Mesodermal cell (in vitro differentiated cells): ENCODE data around the gene PMCH. TPM values are rescaled to one million over a fixed set of nuclear protein-coding genes. Genes with fewer than 3 reads are reported as not detected.
"Not testable (repeated sequence)": the region's sequence is repeated elsewhere in the genome, so short reads cannot be mapped to it uniquely, and the experiment has no call there.

ENCODE experiments used
- H3K27ac ChIP-seq: 2 replicates; pipeline ENCODE4 v1.7.0; 2013; ENCODE audit warnings: mild to moderate bottlenecking, low read depth, low read length, moderate library complexity; ENCODE audit not compliant: severe bottlenecking
- H3K36me3 ChIP-seq: 2 replicates; pipeline ENCODE4 v1.7.1; 2013; ENCODE audit warnings: mild to moderate bottlenecking, low read length, moderate library complexity; ENCODE audit not compliant: control insufficient read depth, insufficient read depth
- H3K4me1 ChIP-seq: one replicate; pipeline ENCODE4 v1.7.1; 2013; ENCODE audit warnings: mild to moderate bottlenecking, low read length; ENCODE audit not compliant: insufficient read depth, control insufficient read depth, poor library complexity, severe bottlenecking
- H3K4me3 ChIP-seq: 2 replicates; pipeline ENCODE4 v1.7.0; 2013; ENCODE audit warnings: low read length, control low read depth, mild to moderate bottlenecking; ENCODE audit not compliant: insufficient read depth, poor library complexity, severe bottlenecking; ENCODE audit errors: extremely low read depth
- H3K9me3 ChIP-seq: 2 replicates; pipeline ENCODE4 v1.7.1; 2013; ENCODE audit warnings: mild to moderate bottlenecking, low read length, moderate library complexity; ENCODE audit not compliant: control insufficient read depth
- WGBS, 2 experiments: methylation state at CpG; one replicate each; pipeline ENCODE4 v1.1.5; 2013; ENCODE audit warnings: missing lambda C conversion rate in 2 of 2; ENCODE audit not compliant: insufficient coverage in 2 of 2; 5-methylcytosine and 5-hydroxymethylcytosine counted together
- polyA plus RNA-seq, 2 experiments: library from polyadenylated mRNA; stranded (reverse); fragments of 50-300 nt; gene quantifications; one replicate each; pipeline ENCODE4 v1.2.3, GENCODE V29; 2013

PMCH gene, protein sequence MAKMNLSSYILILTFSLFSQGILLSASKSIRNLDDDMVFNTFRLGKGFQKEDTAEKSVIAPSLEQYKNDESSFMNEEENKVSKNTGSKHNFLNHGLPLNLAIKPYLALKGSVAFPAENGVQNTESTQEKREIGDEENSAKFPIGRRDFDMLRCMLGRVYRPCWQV
- not detected for polyA plus RNA-seq (2013, experiment 1 of 2)
- not detected for polyA plus RNA-seq (2013, experiment 2 of 2)

DNA sequence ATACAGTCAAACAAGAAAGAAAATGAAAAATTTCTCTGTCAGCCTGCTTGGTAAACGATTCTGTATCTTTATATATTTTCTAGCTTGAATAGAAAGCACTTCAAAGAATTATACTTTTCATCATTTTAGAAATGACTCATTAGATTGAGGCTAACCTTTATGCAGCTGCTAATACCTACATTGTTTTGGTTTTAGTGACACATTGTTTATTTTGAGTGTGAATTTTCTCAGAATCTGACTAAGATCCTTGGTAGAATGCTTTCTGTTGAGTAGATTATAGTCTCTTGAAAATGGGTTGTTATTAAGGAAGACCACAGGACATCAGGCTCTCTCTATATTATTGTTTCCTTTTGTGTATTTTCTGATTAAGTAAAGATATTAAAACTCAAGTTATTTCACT, at the start of gene PMCH:
Gene PMCH, minus strand, starts transcription at position 45 of the 400 bp plus-strand sequence. CDS start 63 bp downstream, outside the sequence.
- Histone ChIP-seq H3K4me3 (no peak within 1 kb of the TSS), H3K27ac (no peak within 1 kb of the TSS), H3K36me3 (no peaks in the 10 kb centered on the region), H3K9me3 (no peaks in the 10 kb centered on the region), H3K4me1 (no peaks in the 10 kb centered on the region)
- no CpG with 5 or more reads among the region's 1 CpG for WGBS, 2 experiments

DNA sequence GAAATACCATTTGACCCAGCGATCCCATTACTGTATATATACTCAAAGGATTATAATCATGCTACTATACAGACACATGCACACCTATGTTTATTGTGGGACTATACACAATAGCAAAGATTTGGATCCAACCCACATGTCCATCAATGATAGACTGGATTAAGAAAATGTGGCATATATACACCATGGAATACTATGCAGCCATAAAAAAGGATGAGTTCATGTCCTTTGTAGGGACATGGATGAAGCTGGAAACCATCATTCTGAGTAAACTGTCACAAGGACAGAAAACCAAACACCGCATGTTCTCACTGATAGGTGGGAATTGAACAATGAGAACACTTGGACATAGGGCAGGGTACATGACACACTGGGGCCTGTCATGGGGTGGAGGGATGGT, 43.2 kb upstream of the PMCH start:
- not testable (repeated sequence) for H3K9me3 ChIP-seq, H3K27ac ChIP-seq, H3K4me1 ChIP-seq, H3K36me3 ChIP-seq, H3K4me3 ChIP-seq
- WGBS, 2 experiments = 100% methylated on average over 1 of the region's 2 CpGs; no CpG with 5 or more reads in 1 of the 2 experiments

DNA sequence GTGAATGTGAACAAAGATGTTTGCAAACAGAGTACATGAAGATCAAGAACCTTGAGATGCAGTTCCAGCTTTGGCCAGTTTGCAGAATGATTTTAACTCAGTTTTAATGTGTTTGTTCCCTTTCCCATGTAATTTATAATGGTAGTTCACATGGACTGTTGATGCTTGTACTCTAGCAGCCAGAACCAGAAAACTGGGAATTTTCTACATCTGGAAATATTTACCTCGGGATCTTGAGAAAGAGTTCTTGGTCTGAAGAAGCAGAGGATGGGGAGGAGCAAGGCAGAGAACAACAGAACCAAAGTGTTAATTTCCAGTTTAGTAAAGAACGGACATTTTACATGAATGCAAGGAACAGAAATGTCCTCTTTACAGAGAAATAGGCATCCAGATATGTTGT, 37.0 kb upstream of the PMCH start:
- no peak overlapping the region for H3K27ac ChIP-seq
- 89 to 93% methylated on average over 2 of the region's 2 CpGs for WGBS, 2 experiments
- H3K9me3 ChIP-seq = no peaks in the 10 kb centered on the region
- H3K4me1 ChIP-seq = no peaks in the 10 kb centered on the region
- H3K36me3 ChIP-seq = no peaks in the 10 kb centered on the region
- no peak overlapping the region for H3K4me3 ChIP-seq

DNA sequence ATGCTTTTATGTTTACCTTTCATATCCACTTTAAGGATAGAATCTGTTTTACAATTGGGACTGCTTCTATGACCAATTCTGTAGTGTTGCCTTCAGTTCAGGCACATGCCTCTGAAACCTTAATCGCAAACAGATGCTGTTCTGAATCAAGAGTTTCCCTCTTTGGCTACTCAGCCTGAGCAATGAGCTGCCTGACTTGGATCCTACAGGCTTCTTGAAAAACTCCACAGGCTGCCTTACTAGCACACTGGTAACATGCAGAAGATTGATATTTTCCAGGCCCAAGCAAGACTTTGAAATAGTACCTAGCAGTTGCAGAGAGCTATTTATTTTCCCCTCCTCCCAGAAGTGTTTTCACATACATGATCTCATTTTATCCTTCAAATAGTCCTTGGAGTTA, 34.8 kb upstream of the PMCH start:
- H3K36me3 ChIP-seq = no peaks in the 10 kb centered on the region
- no peak overlapping the region for H3K4me3 ChIP-seq
- H3K27ac ChIP-seq = no peak overlapping the region
- no peaks in the 10 kb centered on the region for H3K9me3 ChIP-seq
- no peaks in the 10 kb centered on the region for H3K4me1 ChIP-seq
- 83 to 87% methylated on average over 1 of the region's 1 CpG for WGBS, 2 experiments

DNA sequence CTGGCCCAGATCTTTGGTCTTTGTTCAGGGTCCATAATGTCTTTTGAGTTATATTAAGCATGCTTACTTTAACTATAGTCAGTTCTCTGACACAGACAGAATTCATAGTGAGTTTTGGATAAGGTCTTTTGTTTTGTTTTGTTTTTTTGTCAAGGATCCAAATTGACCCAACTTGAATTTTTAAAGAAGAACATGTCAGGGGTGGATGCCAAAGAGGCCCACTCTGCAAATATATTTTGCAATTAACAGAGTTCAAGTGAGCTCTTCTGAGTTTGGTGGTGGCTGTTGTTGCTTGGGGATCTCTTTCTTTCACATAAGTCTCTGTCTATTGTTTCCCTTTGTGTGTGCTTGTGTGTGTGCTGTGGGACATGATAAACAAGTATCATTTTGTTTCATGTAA, 34.4 kb upstream of the PMCH start:
- no peaks in the 10 kb centered on the region for H3K4me1 ChIP-seq
- H3K9me3 ChIP-seq = no peaks in the 10 kb centered on the region
- peak overlapping the region; percentile 47 for H3K27ac ChIP-seq
- H3K4me3 ChIP-seq = no peak overlapping the region
- H3K36me3 ChIP-seq = no peaks in the 10 kb centered on the region

DNA sequence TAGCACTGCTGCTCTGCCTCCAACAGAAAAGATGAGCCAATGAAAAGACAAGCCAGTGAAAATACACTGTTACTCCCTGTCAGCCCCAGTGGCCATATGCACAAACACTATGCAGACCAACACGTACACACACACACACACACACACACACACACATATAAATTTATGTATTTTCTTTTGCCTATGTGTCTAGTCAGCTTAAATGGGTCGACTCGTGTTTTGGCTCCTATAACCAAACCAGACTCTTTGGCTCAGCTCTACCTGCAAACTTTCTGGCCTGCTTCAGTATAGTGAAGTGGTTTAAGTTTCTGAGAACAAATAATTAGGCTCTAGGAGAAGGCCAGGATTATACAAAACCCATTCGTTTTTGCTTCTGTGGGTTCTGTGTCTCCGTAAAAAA, 30.3 kb upstream of the PMCH start:
- no CpG with 5 or more reads among the region's 5 CpGs for WGBS, 2 experiments
- no peaks in the 10 kb centered on the region for H3K4me1 ChIP-seq
- no peaks in the 10 kb centered on the region for H3K36me3 ChIP-seq
- H3K27ac ChIP-seq = no peak overlapping the region
- H3K9me3 ChIP-seq = no peaks in the 10 kb centered on the region
- H3K4me3 ChIP-seq = no peak overlapping the region

DNA sequence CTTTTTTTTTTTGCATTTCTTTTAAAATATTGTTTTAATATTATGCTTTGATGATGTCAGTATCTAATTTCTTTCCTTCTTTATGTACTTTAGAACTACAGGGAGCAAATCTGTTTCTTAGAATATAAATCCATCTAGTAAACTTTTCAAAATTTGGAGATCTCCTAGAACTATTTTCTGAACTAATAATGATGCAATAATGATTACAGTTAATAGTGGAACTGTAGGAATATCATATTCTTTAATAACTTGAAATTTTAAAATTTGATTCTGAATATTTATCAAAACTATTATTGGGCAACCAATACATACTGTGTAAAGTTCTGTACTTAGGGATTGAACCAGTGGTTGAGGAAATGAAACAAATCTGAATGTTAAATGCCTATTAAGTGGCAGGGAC, 23.1 kb upstream of the PMCH start:
- Histone ChIP-seq H3K27ac (no peak overlapping the region), H3K9me3 (no peaks in the 10 kb centered on the region), H3K4me3 (no peak overlapping the region), H3K4me1 (no peaks in the 10 kb centered on the region), H3K36me3 (no peaks in the 10 kb centered on the region)

DNA sequence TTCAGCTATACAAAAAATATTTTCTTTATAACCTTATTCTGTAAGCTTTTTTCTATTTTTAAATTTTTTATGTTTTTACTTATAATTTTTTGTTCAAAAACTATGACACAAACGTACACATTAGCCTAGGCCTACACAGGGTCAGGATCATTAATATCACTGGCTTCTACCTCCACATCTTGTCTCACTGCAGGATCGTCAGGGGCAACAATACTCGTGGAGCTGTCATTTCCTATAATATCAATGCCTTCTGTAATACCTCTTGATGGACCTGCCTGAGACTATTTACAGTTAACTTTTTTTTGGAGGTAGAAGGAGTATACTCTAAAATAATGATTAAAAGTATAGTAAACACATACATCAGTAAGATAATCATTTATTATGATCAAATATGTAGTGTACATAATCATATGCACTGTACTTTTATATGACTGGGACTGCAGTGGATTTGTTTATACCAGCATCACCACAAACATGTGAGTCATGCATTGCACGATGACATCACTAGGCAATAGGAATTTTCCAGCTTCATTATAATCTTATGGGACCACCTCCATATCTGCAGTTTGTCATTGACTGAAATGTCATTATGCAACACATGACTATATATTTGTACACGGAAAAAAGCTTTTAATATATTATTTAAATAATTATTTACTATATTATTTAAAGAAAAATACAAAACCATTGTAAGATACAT, 18.5 kb upstream of the PMCH start:
- 100% methylated on average over 1 of the region's 5 CpGs; no CpG with 5 or more reads in 1 of the 2 experiments for WGBS, 2 experiments
- Histone ChIP-seq H3K4me3 (no peak overlapping the region), H3K9me3 (no peaks in the 10 kb centered on the region), H3K4me1 (no peaks in the 10 kb centered on the region), H3K27ac (no peak overlapping the region), H3K36me3 (no peaks in the 10 kb centered on the region)

DNA sequence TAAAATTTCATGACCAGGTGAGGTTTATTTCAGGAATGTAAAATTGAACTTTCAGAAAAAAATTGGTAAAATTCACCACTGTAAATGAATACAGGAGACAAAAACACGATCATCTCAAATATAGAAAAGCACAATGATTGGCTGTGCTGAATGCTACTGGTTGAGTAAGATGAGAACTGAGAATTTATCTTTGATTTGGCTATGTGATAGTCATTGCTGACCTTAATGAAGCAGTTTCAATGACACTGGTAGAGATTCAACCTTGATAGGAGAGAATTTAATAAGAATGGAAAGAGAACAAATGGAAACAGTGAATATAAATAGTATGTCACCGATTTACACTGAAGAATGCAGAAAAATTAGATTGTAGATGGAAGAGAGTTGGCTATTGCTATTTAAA, 6.4 kb upstream of the PMCH start:
- 88 to 100% methylated on average over 1 of the region's 2 CpGs for WGBS, 2 experiments
- H3K4me1 ChIP-seq = no peaks in the 10 kb centered on the region
- H3K27ac ChIP-seq = no peak overlapping the region
- H3K4me3 ChIP-seq = no peak overlapping the region
- peaks cover 21% of the 10 kb centered on the region for H3K36me3 ChIP-seq
- peaks cover 3% of the 10 kb centered on the region for H3K9me3 ChIP-seq

DNA sequence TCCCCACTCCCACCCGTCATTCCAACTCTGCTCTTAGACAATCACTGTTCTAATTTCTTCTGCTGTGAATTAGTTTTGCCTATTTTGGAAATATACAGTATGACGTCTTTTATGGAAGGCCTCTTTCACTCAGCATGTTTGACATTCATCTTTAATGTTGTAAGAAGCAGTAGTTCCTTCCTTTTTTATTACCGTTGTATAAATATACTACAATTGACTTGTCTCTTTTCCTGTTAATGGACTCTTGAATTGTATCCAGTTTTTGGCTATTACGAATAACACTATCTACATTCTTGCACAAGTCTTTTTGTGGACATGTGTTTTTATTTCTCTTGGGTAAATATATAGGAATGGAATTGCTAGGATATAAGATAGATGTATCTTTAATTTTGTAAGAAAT, 4.9 kb upstream of the PMCH start:
- no peak overlapping the region for H3K4me3 ChIP-seq
- no peak overlapping the region for H3K27ac ChIP-seq
- no peaks in the 10 kb centered on the region for H3K4me1 ChIP-seq
- peaks cover 9% of the 10 kb centered on the region for H3K36me3 ChIP-seq
- H3K9me3 ChIP-seq = no peaks in the 10 kb centered on the region
- WGBS, 2 experiments = no CpG with 5 or more reads among the region's 4 CpGs

DNA sequence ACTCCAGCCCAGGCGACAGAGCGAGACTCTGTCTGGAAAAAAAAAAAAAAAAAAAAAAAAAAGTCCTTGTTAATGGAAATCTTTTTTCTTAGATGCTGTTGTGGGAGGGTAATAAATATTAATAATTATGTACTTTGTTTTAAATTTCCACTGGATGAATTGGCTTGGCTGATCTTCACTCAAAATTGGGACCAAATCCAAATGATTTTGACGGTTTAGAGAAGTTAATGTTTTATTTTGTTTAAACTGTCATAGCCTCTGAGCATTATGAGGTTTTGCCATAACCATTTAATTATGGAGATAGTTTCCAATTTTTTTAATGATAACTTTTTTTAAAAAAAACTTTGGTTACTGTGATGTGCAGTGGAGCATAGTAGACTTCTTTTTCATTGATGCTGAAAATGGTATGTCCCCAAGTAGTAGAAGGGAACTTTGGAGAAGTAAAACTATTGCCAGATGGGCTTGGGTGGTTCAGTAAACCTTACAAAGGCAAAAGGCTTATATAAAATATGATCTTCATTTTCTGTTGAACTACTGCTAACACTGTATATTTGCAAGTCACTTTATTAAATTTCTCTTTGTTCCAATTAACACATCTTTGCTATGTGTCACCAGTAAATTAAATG, 3.9 kb upstream of the PMCH start:
- H3K36me3 ChIP-seq = peaks cover under 1% of the 10 kb centered on the region
- H3K27ac ChIP-seq = no peak overlapping the region
- no peaks in the 10 kb centered on the region for H3K4me1 ChIP-seq
- H3K9me3 ChIP-seq = no peaks in the 10 kb centered on the region
- H3K4me3 ChIP-seq = no peak overlapping the region
- no CpG with 5 or more reads among the region's 3 CpGs for WGBS, 2 experiments
